Activated CD4-positive, CD25-positive, alpha-beta regulatory T cell treated with anti-CD3 and anti-CD28 coated beads, Interleukin-2, amount 50 U/mL, for 16 hours (primary cell): ENCODE results near the gene HNRNPDL.
A peak's percentile ranks its signal among the peaks of the same experiment; 100 is the strongest.
"Not testable (repeated sequence)": the region's sequence is repeated elsewhere in the genome, so short reads cannot be mapped to it uniquely, and the experiment has no call there.

ENCODE experiments used
- DNase-seq: peaks from one replicate; pipeline ENCODE4 v3.0.0-alpha.2; 2020; ENCODE audit warnings: low read depth, low spot score

Gene HNRNPDL

DNA sequence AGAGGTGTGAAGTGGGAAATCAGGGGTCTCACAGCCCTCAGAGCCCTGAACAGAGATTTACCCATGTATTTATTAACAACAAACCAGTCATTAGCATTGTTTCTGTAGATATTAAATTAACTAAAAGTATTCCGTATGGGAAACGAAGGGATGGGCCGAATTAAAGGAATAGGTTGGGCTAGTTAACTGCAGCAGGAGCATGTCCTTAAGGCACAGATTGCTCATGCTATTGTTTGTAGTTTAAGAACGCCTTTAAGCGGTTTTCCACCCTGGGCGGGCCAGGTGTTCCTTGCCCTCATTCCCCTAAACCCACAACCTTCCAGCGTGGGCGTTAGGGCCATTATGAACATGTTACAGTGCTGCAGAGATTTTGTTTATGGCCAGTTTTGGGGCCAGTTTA lies 44.0 kb downstream of the HNRNPDL start:
- not testable (repeated sequence) for DNase-seq

DNA sequence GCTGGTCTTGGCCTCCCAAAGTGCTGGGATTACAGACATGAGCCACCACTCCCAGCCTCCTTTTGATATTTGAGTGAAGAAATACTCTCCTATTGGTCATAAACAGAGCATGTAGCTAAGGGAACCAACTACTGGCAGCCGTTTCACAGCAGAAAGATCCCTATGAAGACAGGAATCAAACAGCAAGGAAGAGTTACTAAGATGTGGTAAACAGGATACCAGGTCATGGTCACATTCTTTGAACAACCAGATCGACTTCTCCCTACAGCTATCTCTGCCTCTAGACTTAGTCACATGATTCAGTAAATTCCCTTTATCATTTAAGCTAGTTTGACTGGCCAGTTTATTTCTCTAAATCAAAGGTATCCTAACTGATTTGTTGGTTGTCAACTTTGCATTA lies 47.5 kb downstream of the HNRNPDL start:
- DNase-seq, result no peak

DNA sequence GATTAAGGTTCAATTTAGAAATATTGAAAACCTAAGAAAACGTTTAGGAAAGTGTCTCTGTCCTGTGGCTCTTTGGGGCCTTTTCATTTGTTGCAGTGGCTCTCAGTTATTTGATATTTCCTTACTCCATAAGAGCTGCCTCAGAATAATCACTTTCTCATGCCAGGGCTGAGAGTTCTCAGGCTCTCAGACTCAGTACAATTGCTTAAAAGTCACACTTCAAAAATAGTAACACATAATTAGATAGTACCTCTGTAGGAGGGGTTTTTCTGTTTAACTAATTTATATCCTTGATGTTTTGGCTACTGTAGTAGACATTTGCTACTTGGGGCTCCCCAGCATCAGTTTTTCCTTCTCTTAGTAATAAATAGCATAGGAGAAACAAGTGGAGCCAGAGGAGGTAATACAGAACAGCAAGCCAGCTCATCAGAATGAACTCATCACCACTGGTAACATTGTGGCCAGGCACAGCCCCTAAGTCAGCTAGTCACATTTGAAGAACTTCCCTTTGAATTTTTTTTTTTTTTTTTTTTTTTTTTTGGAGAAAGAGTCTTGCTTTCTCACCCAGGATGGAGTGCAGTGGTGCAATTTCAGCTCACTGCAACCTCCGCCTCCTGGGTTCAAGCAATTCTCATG lies 48.5 kb downstream of the HNRNPDL start:
- DNase-seq, result no peak

DNA sequence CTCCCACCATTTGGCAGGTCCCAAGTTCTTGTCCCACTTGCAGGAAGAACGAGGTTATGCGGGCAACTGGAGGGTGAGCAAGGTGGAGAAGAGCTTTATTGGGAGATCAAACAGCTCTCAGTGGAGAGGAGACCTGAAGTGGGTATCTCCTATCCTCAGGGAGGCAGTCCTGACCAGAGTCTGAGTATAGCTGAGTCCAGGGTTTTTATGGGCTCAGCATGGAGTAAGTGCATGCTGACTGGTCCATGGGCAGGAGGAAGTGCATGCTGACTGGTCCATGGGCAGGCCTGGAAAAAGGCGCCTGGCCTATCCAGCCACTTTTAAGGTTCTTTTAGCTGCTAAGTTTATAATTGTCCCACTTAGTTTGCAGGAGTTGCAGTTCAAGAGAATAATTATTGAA lies 49.0 kb downstream of the HNRNPDL start:
- DNase-seq, result no peak

DNA sequence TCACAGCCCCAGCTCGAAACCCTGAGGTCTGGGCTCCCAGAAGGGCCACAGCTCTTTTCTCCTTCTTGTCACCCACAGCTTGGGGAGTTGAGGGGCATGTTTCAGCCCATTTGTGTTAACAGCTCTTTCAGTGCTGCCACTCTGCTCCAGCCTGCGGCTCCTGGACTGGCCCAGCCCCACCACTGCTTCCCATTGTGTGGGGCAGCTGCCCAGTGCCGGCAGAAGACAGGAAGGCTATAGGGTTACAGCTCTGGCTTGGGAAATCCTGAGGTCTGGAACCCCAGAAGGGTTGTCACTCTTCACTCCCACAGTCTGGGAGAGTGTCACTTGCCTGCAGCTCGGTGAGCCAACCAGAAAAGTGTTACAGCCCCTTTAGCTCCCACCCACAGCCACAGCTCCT lies 49.4 kb downstream of the HNRNPDL start:
- no peak for DNase-seq

DNA sequence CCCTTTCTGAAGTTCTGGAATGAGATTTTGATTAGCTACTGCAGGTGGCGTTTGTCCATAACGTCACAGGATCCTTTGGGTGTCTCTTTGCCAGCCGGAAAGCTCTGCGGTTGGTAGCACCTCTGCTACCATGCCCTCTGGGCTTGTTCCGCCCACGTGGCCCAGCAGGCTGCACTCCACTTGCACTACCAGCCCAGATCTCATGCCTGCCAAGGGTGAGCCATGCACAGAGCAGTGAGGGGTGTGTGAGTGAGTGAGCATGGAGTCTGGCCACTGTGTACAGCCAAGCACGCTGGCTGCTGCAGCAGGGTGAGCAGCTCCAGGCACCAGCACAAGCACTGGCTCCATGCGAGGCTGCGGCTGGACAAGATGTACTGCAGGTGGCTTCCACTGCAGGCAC lies 49.9 kb downstream of the HNRNPDL start:
- no peak for DNase-seq

DNA sequence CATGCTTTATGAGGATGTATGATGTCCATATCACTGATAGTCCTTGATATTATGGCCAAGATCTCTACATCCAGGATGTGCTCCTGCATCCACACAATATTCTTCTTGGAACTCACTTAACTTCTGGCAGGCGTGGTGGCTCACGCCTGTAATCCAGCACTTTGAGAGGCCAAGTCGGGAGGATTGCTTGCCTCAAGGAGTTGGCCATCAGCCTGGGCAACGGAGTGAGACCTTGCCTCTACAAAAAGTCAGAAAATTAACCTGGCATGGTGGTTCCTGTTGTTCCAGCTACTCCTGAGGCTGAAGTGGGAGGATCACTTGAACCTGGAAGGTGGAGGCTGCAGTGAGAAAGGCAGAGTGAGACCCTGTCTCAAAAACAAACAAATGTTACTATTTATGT lies 54.2 kb downstream of the HNRNPDL start:
- no peak for DNase-seq

DNA sequence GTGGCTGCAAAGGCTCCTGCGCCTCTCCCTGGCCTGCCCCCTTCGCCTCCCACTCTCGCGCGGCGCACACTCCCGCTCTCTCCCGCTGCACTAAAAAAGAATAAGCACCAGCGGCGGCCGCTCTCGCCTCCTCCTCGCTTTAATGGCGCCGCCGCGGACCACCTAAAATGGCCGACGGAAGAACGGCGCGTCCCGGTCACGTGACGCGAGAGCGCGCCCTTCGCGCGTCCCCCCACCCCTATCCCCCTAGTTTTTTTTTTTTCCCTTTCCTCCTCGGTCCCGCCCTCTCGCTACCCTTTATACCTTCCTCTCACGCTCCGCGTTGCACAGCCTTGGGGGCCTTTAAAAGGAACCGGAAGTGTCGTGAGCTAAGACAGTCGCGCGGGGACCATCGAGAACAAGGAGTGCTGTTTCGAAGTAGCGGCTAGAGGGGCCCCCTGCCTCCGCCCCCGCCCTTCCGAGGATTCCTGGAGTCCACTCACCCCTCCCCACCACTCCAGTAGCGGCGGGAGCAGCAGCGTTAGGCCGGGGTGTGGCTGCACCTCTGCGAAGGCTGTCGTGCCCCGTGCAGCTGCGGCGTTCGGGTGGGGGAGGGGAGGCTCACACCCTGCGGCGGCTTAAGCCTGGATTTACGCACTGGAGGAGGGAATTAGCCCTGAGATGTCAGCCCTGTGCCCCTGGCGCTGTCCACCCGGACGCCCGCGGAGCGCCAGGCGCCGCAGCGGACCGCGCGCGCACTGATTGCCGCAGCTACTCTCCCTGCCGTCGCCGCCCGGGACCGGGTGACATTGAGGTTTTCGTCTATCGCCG lies 56.2 kb downstream of the HNRNPDL start, which contains the start of gene HNRNPD:
Gene HNRNPD, minus strand, starts transcription at position 176 of the 810 bp plus-strand sequence. CDS start 313 bp downstream, outside the sequence.
- DNase-seq, result peak; percentile 90

DNA sequence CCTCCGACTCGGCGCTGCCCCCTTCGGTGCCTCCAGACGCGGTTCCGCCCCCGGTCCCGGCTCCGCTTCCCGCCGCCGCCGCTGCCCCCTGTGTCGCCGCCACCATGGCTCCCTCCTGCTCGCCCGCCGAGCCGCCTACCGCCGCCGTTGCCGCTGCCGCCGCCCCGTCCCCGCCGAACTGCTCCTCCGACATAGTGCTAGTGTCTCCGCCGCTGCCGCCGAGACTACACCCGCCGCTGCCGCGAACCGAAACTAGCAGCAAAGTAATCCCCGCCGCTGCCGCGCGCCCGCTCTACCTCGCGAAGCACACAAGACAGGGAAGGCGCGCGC lies 56.8 kb downstream of the HNRNPDL start:
- no peak for DNase-seq
